Caco-2 (cell line): ENCODE measurements around the gene ZBTB6. TPM values are rescaled to one million over a fixed set of nuclear protein-coding genes. Genes with fewer than 3 reads are reported as not detected.
"Not testable (repeated sequence)": the region's sequence is repeated elsewhere in the genome, so short reads cannot be mapped to it uniquely, and the experiment has no call there.

ENCODE experiments used
- BruUV-seq: library from RNA; stranded (reverse); fragments of 400-500 nt; replicated peaks from 2 replicates; lab custom pipeline; 2021; lab: Mats Ljungman, UMichigan
- CTCF ChIA-PET: fragments of 300-600 bp; sonication (Branson Sonifier 250); formaldehyde crosslinking; loops from one replicate; lab custom pipeline; 2022; ENCODE audit warnings: antibody characterized with exemption; lab: Charles Lee
- POLR2A ChIA-PET: fragments of 300-600 bp; sonication (Branson Sonifier 250); formaldehyde crosslinking; loops from one replicate; lab custom pipeline; 2022; ENCODE audit warnings: antibody characterized with exemption; lab: Charles Lee
- DNase-seq, 2 experiments: peaks; one replicate each; pipeline versions ENCODE4 v3.0.0 to v3.0.0-alpha.2; 2020 to 2022
- H3K27me3 ChIP-seq: replicated peaks from 2 replicates; pipeline ENCODE4 v1.6.0; 2011; ENCODE audit warnings: low read length; ENCODE audit not compliant: control insufficient read depth, insufficient read depth
- H3K36me3 ChIP-seq: 2 replicates; pipeline ENCODE4 v1.5.1; 2011; ENCODE audit warnings: low read length; ENCODE audit not compliant: control insufficient read depth, insufficient read depth
- H3K4me1 ChIP-seq: fragments of 250-450 bp; sonication (Bioruptor Pico); 2 replicates; pipeline ENCODE4 v1.5.1; 2020; ENCODE audit warnings: mild to moderate bottlenecking
- H3K4me3 ChIP-seq: 2 replicates; pipeline ENCODE4 v1.5.1; 2011; ENCODE audit warnings: low read depth, mild to moderate bottlenecking, control low read depth, low read length
- H3K9me3 ChIP-seq: fragments of 250-450 bp; sonication (Bioruptor Pico); 2 replicates; pipeline ENCODE4 v1.5.1; 2020; ENCODE audit warnings: mild to moderate bottlenecking, moderate library complexity
- H3K27ac Mint-ChIP-seq: one replicate; pipeline ENCODE4 v1.8.0; 2022; ENCODE audit warnings: mixed read lengths; ENCODE audit not compliant: unreplicated experiment
- H3K27me3 Mint-ChIP-seq: one replicate; pipeline ENCODE4 v1.8.0; 2022; ENCODE audit warnings: mixed read lengths; ENCODE audit not compliant: insufficient read depth, unreplicated experiment
- H3K36me3 Mint-ChIP-seq: one replicate; pipeline ENCODE4 v1.8.0; 2022; ENCODE audit warnings: mild to moderate bottlenecking, mixed read lengths; ENCODE audit not compliant: insufficient read depth, unreplicated experiment
- H3K4me1 Mint-ChIP-seq: one replicate; pipeline ENCODE4 v1.8.0; 2022; ENCODE audit warnings: low read depth, mixed read lengths; ENCODE audit not compliant: unreplicated experiment
- H3K4me3 Mint-ChIP-seq: one replicate; pipeline ENCODE4 v1.8.0; 2022; ENCODE audit warnings: mild to moderate bottlenecking, moderate library complexity, mixed read lengths; ENCODE audit not compliant: unreplicated experiment
- H3K9me3 Mint-ChIP-seq: one replicate; pipeline ENCODE4 v1.8.0; 2022; ENCODE audit warnings: mixed read lengths; ENCODE audit not compliant: unreplicated experiment
- intact Hi-C: fragments of 100-400 bp; cut with micrococcal nuclease; formaldehyde crosslinking; loops from one replicate; pipeline ENCODE4 v1.10.0; 2022; ENCODE audit not compliant: unreplicated experiment
- total RNA-seq: library from RNA; stranded (reverse); gene quantifications from 2 replicates; pipeline ENCODE4 v1.2.3, GENCODE V29; 2022
- TF ChIP-seq, protein P1 (sequence below), 2 experiments: fragments of 200-600 bp in 1 of 2; IDR thresholded peaks; 1 replicate in 1 of 2; 2 replicates in 1 of 2; pipeline versions ENCODE4 v1.5.1 to v1.8.0; 2011 to 2022; ENCODE audit warnings: antibody characterized with exemption in 1 of 2, control low read depth in 1 of 2, inconsistent platforms in 1 of 2, low read depth in 1 of 2, low read length in 1 of 2, mild to moderate bottlenecking in 1 of 2, moderate library complexity in 1 of 2; ENCODE audit not compliant: insufficient read depth in 1 of 2, severe bottlenecking in 1 of 2, unreplicated experiment in 1 of 2

Gene ZBTB6
- total RNA-seq, 1 experiment from 2014 or later: 7.2 TPM

DNA sequence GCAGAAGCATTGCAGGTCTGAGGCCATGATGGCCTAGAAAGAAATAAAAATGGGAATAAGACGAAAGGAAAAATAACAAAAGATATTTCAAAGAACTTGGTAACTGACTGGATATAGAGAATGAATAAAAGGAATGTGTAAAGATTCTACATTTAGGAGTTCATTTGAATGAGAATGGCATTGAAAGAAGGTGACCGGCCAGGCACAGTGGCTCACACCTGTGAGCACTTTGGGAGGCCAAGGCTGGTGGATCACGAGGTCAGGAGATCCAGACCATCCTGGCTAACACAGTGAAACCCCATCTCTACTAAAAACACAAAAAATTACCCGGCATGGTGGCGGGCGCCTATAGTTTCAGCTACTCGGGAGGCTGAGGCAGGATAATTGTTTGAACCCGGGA is 9.6 kb upstream of the ZBTB6 start:
- TF ChIP-seq, protein P1, sequence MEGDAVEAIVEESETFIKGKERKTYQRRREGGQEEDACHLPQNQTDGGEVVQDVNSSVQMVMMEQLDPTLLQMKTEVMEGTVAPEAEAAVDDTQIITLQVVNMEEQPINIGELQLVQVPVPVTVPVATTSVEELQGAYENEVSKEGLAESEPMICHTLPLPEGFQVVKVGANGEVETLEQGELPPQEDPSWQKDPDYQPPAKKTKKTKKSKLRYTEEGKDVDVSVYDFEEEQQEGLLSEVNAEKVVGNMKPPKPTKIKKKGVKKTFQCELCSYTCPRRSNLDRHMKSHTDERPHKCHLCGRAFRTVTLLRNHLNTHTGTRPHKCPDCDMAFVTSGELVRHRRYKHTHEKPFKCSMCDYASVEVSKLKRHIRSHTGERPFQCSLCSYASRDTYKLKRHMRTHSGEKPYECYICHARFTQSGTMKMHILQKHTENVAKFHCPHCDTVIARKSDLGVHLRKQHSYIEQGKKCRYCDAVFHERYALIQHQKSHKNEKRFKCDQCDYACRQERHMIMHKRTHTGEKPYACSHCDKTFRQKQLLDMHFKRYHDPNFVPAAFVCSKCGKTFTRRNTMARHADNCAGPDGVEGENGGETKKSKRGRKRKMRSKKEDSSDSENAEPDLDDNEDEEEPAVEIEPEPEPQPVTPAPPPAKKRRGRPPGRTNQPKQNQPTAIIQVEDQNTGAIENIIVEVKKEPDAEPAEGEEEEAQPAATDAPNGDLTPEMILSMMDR (IDR thresholded peaks at IDR 0.05; ENCODE audit: insufficient read depth in 1 of 2, low read depth in 1 of 2, low read length in 1 of 2, severe bottlenecking in 1 of 2, unreplicated experiment in 1 of 2): no peak
- H3K36me3 Mint-ChIP-seq: no peaks in the 10 kb centered on the region
- no peak overlapping the region for H3K4me3 ChIP-seq
- H3K27me3 ChIP-seq: no peaks in the 10 kb centered on the region
- H3K27ac Mint-ChIP-seq: no peak overlapping the region
- POLR2A ChIA-PET: no interaction called here
- H3K4me1 Mint-ChIP-seq: no peaks in the 10 kb centered on the region
- CTCF ChIA-PET: no interaction called here
- DNase-seq: no peak
- no TSS peak for BruUV-seq
- intact Hi-C loops: no loop called here
- H3K9me3 Mint-ChIP-seq: no peaks in the 10 kb centered on the region
- no peak overlapping the region for H3K4me3 Mint-ChIP-seq
- H3K27me3 Mint-ChIP-seq: no peaks in the 10 kb centered on the region
- no peaks in the 10 kb centered on the region for H3K4me1 ChIP-seq
- no peaks in the 10 kb centered on the region for H3K9me3 ChIP-seq
- H3K36me3 ChIP-seq: no peaks in the 10 kb centered on the region

DNA sequence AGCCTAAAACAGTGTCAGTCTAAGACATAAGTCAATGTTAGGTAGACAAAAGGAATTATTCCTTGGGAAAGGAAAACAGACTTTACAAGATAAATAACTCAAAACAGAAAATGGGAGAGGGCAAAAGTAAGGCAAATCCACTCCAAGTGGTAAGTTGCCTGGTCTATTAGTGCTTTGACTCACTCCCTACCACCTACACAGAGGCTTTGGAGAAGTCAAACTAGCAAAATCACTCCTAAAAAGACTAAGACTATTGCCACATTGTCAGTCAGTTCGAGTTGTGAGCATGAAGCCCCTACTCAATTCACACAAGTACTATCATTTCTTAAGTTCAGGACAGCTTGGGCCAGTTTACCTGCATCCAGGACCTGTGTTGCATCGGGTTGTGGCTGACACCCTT is 5.2 kb upstream of the ZBTB6 start:
- no peaks in the 10 kb centered on the region for H3K36me3 ChIP-seq
- ChIA-PET CTCF (no interaction called here), POLR2A (interaction anchor here (0.6 kb wide), 1 partner anchor 11 kb away, joined by 4 read pairs; no protein-coding TSS in a partner anchor)
- no peak for DNase-seq
- Mint-ChIP-seq H3K9me3 (no peaks in the 10 kb centered on the region), H3K36me3 (peaks cover 13% of the 10 kb centered on the region), H3K4me3 (no peak overlapping the region), H3K27me3 (no peaks in the 10 kb centered on the region), H3K27ac (no peak overlapping the region), H3K4me1 (no peaks in the 10 kb centered on the region)
- no TSS peak for BruUV-seq
- no peaks in the 10 kb centered on the region for H3K27me3 ChIP-seq
- H3K4me1 ChIP-seq: no peaks in the 10 kb centered on the region
- no peaks in the 10 kb centered on the region for H3K9me3 ChIP-seq
- no peak overlapping the region for H3K4me3 ChIP-seq
- TF ChIP-seq, protein P1 (IDR thresholded peaks at IDR 0.05; ENCODE audit: insufficient read depth in 1 of 2, low read depth in 1 of 2, low read length in 1 of 2, severe bottlenecking in 1 of 2, unreplicated experiment in 1 of 2): no peak
- intact Hi-C loops: no loop called here

DNA sequence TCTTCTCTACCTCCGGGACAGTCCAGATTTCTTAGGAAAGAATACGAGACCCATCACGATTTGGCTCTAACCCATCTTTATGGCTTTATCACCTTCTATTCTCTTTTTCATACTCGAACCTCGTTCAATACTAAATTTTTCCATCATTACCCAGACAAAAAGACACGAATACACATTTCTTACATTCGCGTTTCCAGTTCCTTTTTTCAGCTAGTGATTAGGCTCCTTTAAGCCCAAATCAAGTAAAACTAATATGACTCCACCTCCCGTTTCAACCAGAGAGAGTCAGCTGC is 506 bp downstream of the ZBTB6 start:
- Histone ChIP-seq H3K4me1 (peaks cover 6% of the 10 kb centered on the region; the same call in 1 of the 2 replicates), H3K27me3 (no peaks in the 10 kb centered on the region), H3K4me3 (peak overlapping the region; percentile 87), H3K36me3 (no peaks in the 10 kb centered on the region), H3K9me3 (no peaks in the 10 kb centered on the region)
- H3K36me3 Mint-ChIP-seq: peaks cover 40% of the 10 kb centered on the region
- intact Hi-C loops: no loop called here
- no peak for DNase-seq
- H3K27me3 Mint-ChIP-seq: no peaks in the 10 kb centered on the region
- ChIA-PET POLR2A (interaction anchor here (1.7 to 1.8 kb wide), 2 partner anchors 19 to 28 kb away, joined by 20 to 35 read pairs; partner anchors contain the start of genes RABGAP1 and ZBTB26), CTCF (interaction anchor here (0.9 to 1.4 kb wide), 4 partner anchors 19 to 78 kb away, joined by 3 to 5 read pairs (median 4); partner anchors contain the start of genes RABGAP1 and ZBTB26)
- TF ChIP-seq, protein P1 (IDR thresholded peaks at IDR 0.05; ENCODE audit: insufficient read depth in 1 of 2, low read depth in 1 of 2, low read length in 1 of 2, severe bottlenecking in 1 of 2, unreplicated experiment in 1 of 2): no peak
- H3K4me3 Mint-ChIP-seq: peak overlapping the region; percentile 94
- peak overlapping the region; percentile 85 for H3K27ac Mint-ChIP-seq
- H3K9me3 Mint-ChIP-seq: no peaks in the 10 kb centered on the region
- BruUV-seq: TSS peak; percentile 37
- no peaks in the 10 kb centered on the region for H3K4me1 Mint-ChIP-seq

DNA sequence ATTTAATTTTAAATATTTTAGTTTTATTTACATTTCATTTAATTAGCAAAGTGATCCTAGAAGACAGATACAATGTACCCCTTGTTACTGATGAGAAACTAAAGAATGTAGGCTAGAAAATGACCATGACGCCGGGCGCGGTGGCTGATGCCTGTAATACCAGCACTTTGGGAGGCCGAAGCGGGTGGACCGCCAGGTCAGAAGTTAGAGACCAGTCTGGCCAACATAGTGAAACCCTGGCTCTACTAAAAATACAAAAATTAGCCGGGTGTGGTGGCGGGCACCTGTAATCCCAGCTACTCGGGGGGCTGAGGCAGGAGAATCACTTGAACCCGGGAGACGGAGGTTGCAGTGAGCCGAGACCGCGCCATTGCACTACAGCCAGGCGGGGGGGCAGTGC is 7.0 kb downstream of the ZBTB6 start:
- H3K36me3 Mint-ChIP-seq: peaks cover 26% of the 10 kb centered on the region
- H3K36me3 ChIP-seq, BruUV-seq, intact Hi-C loops, H3K9me3 Mint-ChIP-seq, POLR2A ChIA-PET, H3K4me1 ChIP-seq, H3K27me3 ChIP-seq, H3K4me3 ChIP-seq, H3K4me1 Mint-ChIP-seq, H3K4me3 Mint-ChIP-seq, H3K9me3 ChIP-seq, H3K27me3 Mint-ChIP-seq, CTCF ChIA-PET, H3K27ac Mint-ChIP-seq: not testable (repeated sequence)
- DNase-seq: peak in 1 of 2 experiments; percentile 8
